HCT116 (cell line): ENCODE data around the gene HMGCLL1. TPM values are rescaled to one million over a fixed set of nuclear protein-coding genes. Genes with fewer than 3 reads are reported as not detected.

Experiments
- ATAC-seq: fragments of 200-7000 bp; cut with Tn5 transposase; 2 replicates; pipeline ENCODE4 v1.9.1; 2020; ENCODE audit warnings: mild to moderate bottlenecking, moderate library complexity
- BruUV-seq: library from RNA; stranded (reverse); fragments of 400-500 nt; replicated peaks from 2 replicates; lab custom pipeline; 2021; lab: Mats Ljungman, UMichigan
- CTCF ChIA-PET: fragments of 300-600 bp; sonication (Branson Sonifier 250); formaldehyde crosslinking; loops from one replicate; lab custom pipeline; 2021; ENCODE audit warnings: antibody characterized with exemption; lab: Charles Lee
- POLR2A ChIA-PET: fragments of 300-600, 350-600 bp; sonication (Branson Sonifier 250); formaldehyde crosslinking; loops from one replicate; lab custom pipeline; 2021; ENCODE audit warnings: antibody characterized with exemption; lab: Charles Lee
- RAD21 ChIA-PET, 2 experiments: fragments of 300-600 bp; sonication (Branson Sonifier 250); formaldehyde crosslinking; loops; one replicate each; lab custom pipeline; 2023; ENCODE audit warnings: low total read pairs in 2 of 2; ENCODE audit not compliant: uncharacterized antibody in 2 of 2, unreplicated experiment in 2 of 2, low non-redundant PET in 1 of 2; lab: Charles Lee
- DNase-seq: peaks from one replicate; pipeline ENCODE4 v3.0.0-alpha.2; 2010; ENCODE audit warnings: low read depth, low spot score
- H2AFZ ChIP-seq: fragments of 200-600 bp; shearing (Covaris generic), sonication (generic); 2 replicates; pipeline ENCODE4 v1.6.1; 2017; ENCODE audit warnings: low read depth, mixed run types, mixed read lengths, antibody characterized with exemption, low read length; ENCODE audit not compliant: poor library complexity, severe bottlenecking
- H3K27ac ChIP-seq: 2 replicates; pipeline ENCODE4 v1.5.1; 2012; ENCODE audit warnings: low read depth, low read length
- H3K27me3 ChIP-seq: fragments of 200-600 bp; sonication (generic); 2 replicates; pipeline ENCODE4 v1.6.1; 2016; ENCODE audit warnings: mixed run types, low read length, mixed read lengths; ENCODE audit not compliant: insufficient read depth
- H3K36me3 ChIP-seq, 2 experiments: fragments of 200-500 bp in 1 of 2; fragments of 200-600 bp in 1 of 2; sonication (Bioruptor generic) in 1 of 2; sonication (generic) in 1 of 2; 2 replicates each; pipeline versions ENCODE4 v1.5.1 to v1.6.1; 2014 to 2016; ENCODE audit warnings: low read length in 2 of 2, inconsistent platforms in 1 of 2, mixed read lengths in 1 of 2, mixed run types in 1 of 2; ENCODE audit not compliant: insufficient read depth in 2 of 2, control insufficient read depth in 1 of 2
- H3K4me1 ChIP-seq, 2 experiments: fragments of 200-600 bp in 1 of 2; sonication (generic) in 1 of 2; 2 replicates each; pipeline versions ENCODE4 v1.5.1 to v1.6.1; 2012 to 2017; ENCODE audit warnings: low read length in 2 of 2, inconsistent platforms in 1 of 2, mild to moderate bottlenecking in 1 of 2, mixed read lengths in 1 of 2, mixed run types in 1 of 2, moderate library complexity in 1 of 2; ENCODE audit not compliant: insufficient read depth in 2 of 2, control insufficient read depth in 1 of 2
- H3K4me2 ChIP-seq: fragments of 200-600 bp; sonication (generic); 2 replicates; pipeline ENCODE4 v1.6.1; 2017; ENCODE audit warnings: mixed run types, low read length, mixed read lengths
- H3K4me3 ChIP-seq, 2 experiments: fragments of 200-600 bp in 1 of 2; sonication (generic) in 1 of 2; replicated peaks in 1 of 2; 2 replicates each; pipeline ENCODE4 v1.5.1; 2011 to 2016; ENCODE audit warnings: low read length in 2 of 2, control low read depth in 1 of 2, low read depth in 1 of 2, mild to moderate bottlenecking in 1 of 2, mixed read lengths in 1 of 2, mixed run types in 1 of 2
- H3K79me2 ChIP-seq: fragments of 200-600 bp; sonication (generic); 2 replicates; pipeline ENCODE4 v1.6.1; 2017; ENCODE audit warnings: mild to moderate bottlenecking, mixed run types, low read length, moderate library complexity, mixed read lengths; ENCODE audit not compliant: insufficient read depth
- H3K9ac ChIP-seq: fragments of 200-600 bp; sonication (generic); 2 replicates; pipeline ENCODE4 v1.6.1; 2016; ENCODE audit warnings: low read length, mixed read lengths
- H3K9me2 ChIP-seq: fragments of 200-600 bp; sonication (generic), shearing (Covaris generic); 2 replicates; pipeline ENCODE4 v1.6.1; 2017; ENCODE audit warnings: mixed run types, mild to moderate bottlenecking, moderate library complexity; ENCODE audit not compliant: insufficient read depth
- H3K9me3 ChIP-seq, 2 experiments: fragments of 200-500 bp in 1 of 2; fragments of 200-600 bp in 1 of 2; sonication (Bioruptor generic) in 1 of 2; sonication (generic) in 1 of 2; 2 replicates each; pipeline ENCODE4 v1.6.1; 2014 to 2017; ENCODE audit warnings: low read length in 2 of 2, mixed read lengths in 2 of 2, inconsistent platforms in 1 of 2, low read depth in 1 of 2, mild to moderate bottlenecking in 1 of 2, mixed run types in 1 of 2, moderate library complexity in 1 of 2; ENCODE audit not compliant: control insufficient read depth in 1 of 2, insufficient read depth in 1 of 2
- H4K20me1 ChIP-seq: fragments of 200-600 bp; sonication (generic), shearing (Covaris generic); 2 replicates; pipeline ENCODE4 v1.6.1; 2017; ENCODE audit warnings: mixed run types, mild to moderate bottlenecking, moderate library complexity; ENCODE audit not compliant: insufficient read depth
- CBX3 ChIP-seq: IDR thresholded peaks from 2 replicates; pipeline ENCODE4 v1.6.1; 2012; ENCODE audit warnings: low read depth
- CTCF ChIP-seq, 3 experiments: fragments of 200-600 bp in 1 of 3; sonication (generic) in 1 of 3; IDR thresholded peaks in 2 of 3; conservative IDR thresholded peaks in 1 of 3; 2 replicates each; pipeline ENCODE4 v1.5.1; 2012 to 2017; ENCODE audit warnings: low read depth in 2 of 3, low read length in 2 of 3, antibody characterized with exemption in 1 of 3, borderline replicate concordance in 1 of 3, control low read depth in 1 of 3, mild to moderate bottlenecking in 1 of 3, mixed read lengths in 1 of 3, mixed run types in 1 of 3, moderate library complexity in 1 of 3; ENCODE audit not compliant: insufficient read depth in 1 of 3
- EZH2 ChIP-seq: fragments of 200-600 bp; sonication (generic); IDR thresholded peaks from 2 replicates; pipeline ENCODE4 v1.6.1; 2017; ENCODE audit warnings: antibody characterized with exemption, mixed run types
- EZH2phosphoT487 ChIP-seq: fragments of 200-600 bp; IDR thresholded peaks from 2 replicates; pipeline ENCODE4 v1.6.1; 2018; ENCODE audit warnings: antibody characterized with exemption, borderline replicate concordance
- RAD21 ChIP-seq: IDR thresholded peaks from 2 replicates; pipeline ENCODE4 v1.6.1; 2012; ENCODE audit warnings: low read depth, mild to moderate bottlenecking
- SIN3A ChIP-seq: IDR thresholded peaks from 2 replicates; pipeline ENCODE4 v1.6.1; 2012; ENCODE audit warnings: low read depth
- ZNF274 ChIP-seq: fragments of 200-500 bp; sonication (Bioruptor generic); IDR thresholded peaks from 2 replicates; pipeline ENCODE4 v1.6.1; 2014; ENCODE audit warnings: mild to moderate bottlenecking, low read depth, low read length, inconsistent platforms
- intact Hi-C: fragments of 100-400 bp; cut with micrococcal nuclease; formaldehyde crosslinking; loops from 2 replicates; pipeline ENCODE4 v1.10.0; 2022
- total RNA-seq: library from RNA; stranded (reverse); gene quantifications from one replicate; pipeline ENCODE4 v1.2.1, GENCODE V29; 2021; ENCODE audit not compliant: unreplicated experiment
- TF ChIP-seq, protein P1 (sequence below): IDR thresholded peaks from 2 replicates; pipeline ENCODE4 v1.6.1; 2012

The HMGCLL1 gene
- total RNA-seq, 1 experiment from 2014 or later = not detected

- Histone ChIP-seq H3K9me2 (no peaks in the 10 kb centered on the region), H3K4me2 (no peak overlapping the region), H3K79me2 (no peaks in the 10 kb centered on the region), H4K20me1 (no peaks in the 10 kb centered on the region), H3K36me3 (no peaks in the 10 kb centered on the region), H3K9ac (no peak overlapping the region), H2AFZ (no peak overlapping the region), H3K4me1 (no peaks in the 10 kb centered on the region)
- no peak for ATAC-seq
- no TSS peak for BruUV-seq
- no peak for DNase-seq
- RAD21 ChIA-PET = no interaction called here
- intact Hi-C loops = no loop called here
- TF ChIP-seq EZH2 (no peak), CTCF (IDR thresholded peaks at IDR 0.05 in 2 of 3, conservative IDR thresholded peaks at IDR 0.05 in 1 of 3; ENCODE audit: borderline replicate concordance in 1 of 3, insufficient read depth in 1 of 3, low read depth in 2 of 3, low read length in 2 of 3) (no peak), RAD21 (no peak)
- TF ChIP-seq, protein P1, sequence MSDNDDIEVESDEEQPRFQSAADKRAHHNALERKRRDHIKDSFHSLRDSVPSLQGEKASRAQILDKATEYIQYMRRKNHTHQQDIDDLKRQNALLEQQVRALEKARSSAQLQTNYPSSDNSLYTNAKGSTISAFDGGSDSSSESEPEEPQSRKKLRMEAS = no peak
- TF ChIP-seq, all 23 proteins: peak for 0
- CTCF ChIA-PET = no interaction called here
- POLR2A ChIA-PET = no interaction called here
- Histone ChIP-seq H3K9me3 (no peaks in the 10 kb centered on the region), H3K27ac (no peak overlapping the region), H3K27me3 (peaks cover 32% of the 10 kb centered on the region), H3K4me3 (no peak overlapping the region)
These were observed 15.4 kb upstream of the HMGCLL1 start for GRCh38 chr6:55594442-55594841.

- no peaks in the 10 kb centered on the region for H3K27me3 ChIP-seq
- ATAC-seq = no peak
- CTCF ChIA-PET = no interaction called here
- no peak overlapping the region for H2AFZ ChIP-seq
- no peak overlapping the region for H3K9ac ChIP-seq
- DNase-seq = no peak
- intact Hi-C loops = no loop called here
- H3K9me2 ChIP-seq = no peaks in the 10 kb centered on the region
- H3K4me3 ChIP-seq = no peak overlapping the region
- H3K4me1 ChIP-seq = no peaks in the 10 kb centered on the region
- no peak for TF ChIP-seq CBX3
- TF ChIP-seq EZH2phosphoT487 = no peak
- TF ChIP-seq ZNF274 = no peak
- no peak for TF ChIP-seq SIN3A
- TF ChIP-seq, all 23 proteins: peak for 0
- Histone ChIP-seq H3K79me2 (no peaks in the 10 kb centered on the region), H3K36me3 (no peaks in the 10 kb centered on the region), H4K20me1 (no peaks in the 10 kb centered on the region), H3K4me2 (no peak overlapping the region), H3K9me3 (no peaks in the 10 kb centered on the region), H3K27ac (no peak overlapping the region)
- POLR2A ChIA-PET = no interaction called here
- RAD21 ChIA-PET = no interaction called here
- no TSS peak for BruUV-seq
These were observed 5.8 kb upstream of the HMGCLL1 start for GRCh38 chr6:55584654-55585354.
